Measurements from ENCODE around the gene CMTM5.

Gene CMTM5

GRCh38 chr14:23376482-23377197, at the start of gene CMTM5:
TSS of gene CMTM5 (plus strand) at chr14:23377046. CDS start at chr14:23377252, 206 bp downstream.
- Histone ChIP-seq H3K4me2 (ENCODE audit: low read length) (no peak within 1 kb of the TSS), H3K36me3 (replicated peaks; ENCODE audit: low read depth, low read length) (no peaks in the 10 kb centered on the region), H3K27me3 (ENCODE audit: low read depth, low read length) (peaks cover 11% of the 10 kb centered on the region), H3K9me3 (ENCODE audit: insufficient read depth, low read length) (no peaks in the 10 kb centered on the region), H3K4me3 (ENCODE audit: low read length) (no peak within 1 kb of the TSS), H3K4me1 (ENCODE audit: low read length) (no peaks in the 10 kb centered on the region), H2AFZ (ENCODE audit: low read depth, low read length) (no peak within 1 kb of the TSS), H3K9ac (ENCODE audit: low read length) (no peak within 1 kb of the TSS), H3K27ac (ENCODE audit: low read length) (no peak within 1 kb of the TSS), H4K20me1 (ENCODE audit: insufficient read depth, low read length) (no peaks in the 10 kb centered on the region), H3K79me2 (ENCODE audit: low read length) (no peaks in the 10 kb centered on the region)
- TF ChIP-seq EZH2phosphoT487 (IDR thresholded peaks at IDR 0.05; ENCODE audit: low read depth): no peak
- TF ChIP-seq CTCF (IDR thresholded peaks at IDR 0.05; ENCODE audit: low read depth, low read length): no peak

GRCh38 chr14:23327947-23328744, 48.7 kb upstream of the CMTM5 start:
- H3K36me3 ChIP-seq (replicated peaks; ENCODE audit: low read depth, low read length): peaks cover 20% of the 10 kb centered on the region
- H3K9me3 ChIP-seq (ENCODE audit: insufficient read depth, low read length): no peaks in the 10 kb centered on the region
- H3K4me2 ChIP-seq (ENCODE audit: low read length): no peak overlapping the region

GRCh38 chr14:23335623-23336022, 41.2 kb upstream of the CMTM5 start:
- no peak overlapping the region for H3K9ac ChIP-seq (ENCODE audit: low read length)
- H3K9me3 ChIP-seq (ENCODE audit: insufficient read depth, low read length): peaks cover 16% of the 10 kb centered on the region
- H3K27me3 ChIP-seq (ENCODE audit: low read depth, low read length): no peaks in the 10 kb centered on the region
- TF ChIP-seq CTCF (IDR thresholded peaks at IDR 0.05; ENCODE audit: low read depth, low read length): no peak
- TF ChIP-seq EZH2phosphoT487 (IDR thresholded peaks at IDR 0.05; ENCODE audit: low read depth): no peak
- no peaks in the 10 kb centered on the region for H3K36me3 ChIP-seq (replicated peaks; ENCODE audit: low read depth, low read length)
- no peaks in the 10 kb centered on the region for H3K79me2 ChIP-seq (ENCODE audit: low read length)
- no peak overlapping the region for H3K27ac ChIP-seq (ENCODE audit: low read length)
- no peak overlapping the region for H2AFZ ChIP-seq (ENCODE audit: low read depth, low read length)
- H3K4me3 ChIP-seq (ENCODE audit: low read length): no peak overlapping the region
- no peaks in the 10 kb centered on the region for H4K20me1 ChIP-seq (ENCODE audit: insufficient read depth, low read length)
- no peak overlapping the region for H3K4me2 ChIP-seq (ENCODE audit: low read length)
- H3K4me1 ChIP-seq (ENCODE audit: low read length): no peaks in the 10 kb centered on the region

More at GRCh38 chr14:23327947-23328744, 48.7 kb upstream of the CMTM5 start:
- Histone ChIP-seq H3K4me1 (ENCODE audit: low read length) (peaks cover 3% of the 10 kb centered on the region), H4K20me1 (ENCODE audit: insufficient read depth, low read length) (no peaks in the 10 kb centered on the region), H2AFZ (ENCODE audit: low read depth, low read length) (no peak overlapping the region), H3K79me2 (ENCODE audit: low read length) (peaks cover 10% of the 10 kb centered on the region), H3K9ac (ENCODE audit: low read length) (no peak overlapping the region), H3K27me3 (ENCODE audit: low read depth, low read length) (no peaks in the 10 kb centered on the region), H3K27ac (ENCODE audit: low read length) (no peak overlapping the region), H3K4me3 (ENCODE audit: low read length) (no peak overlapping the region)
- TF ChIP-seq CTCF (IDR thresholded peaks at IDR 0.05; ENCODE audit: low read depth, low read length): peak; percentile 85
- TF ChIP-seq EZH2phosphoT487 (IDR thresholded peaks at IDR 0.05; ENCODE audit: low read depth): no peak

Data from OCI-LY3 (cell line).